PC-3 (cell line): Measurements from ENCODE around the gene PTPRD. TPM values are rescaled to one million over a fixed set of nuclear protein-coding genes. Genes with fewer than 3 reads are reported as not detected.

Experiments used
- ATAC-seq: fragments of 200-7000 bp; cut with Tn5 transposase; 2 replicates; pipeline ENCODE4 v1.9.1; 2020; ENCODE audit warnings: mild to moderate bottlenecking, moderate library complexity
- BruUV-seq: library from RNA; stranded (reverse); fragments of 400-500 nt; replicated peaks from 2 replicates; lab custom pipeline; 2021; lab: Mats Ljungman, UMichigan
- CTCF ChIA-PET: fragments of 300-600 bp; sonication (Branson Sonifier 250); formaldehyde crosslinking; loops from one replicate; lab custom pipeline; 2022; ENCODE audit warnings: antibody characterized with exemption; lab: Charles Lee
- POLR2A ChIA-PET: fragments of 300-600 bp; sonication (Branson Sonifier 250); formaldehyde crosslinking; loops from one replicate; lab custom pipeline; 2022; ENCODE audit warnings: antibody characterized with exemption; ENCODE audit not compliant: unreplicated experiment; lab: Charles Lee
- DNase-seq: peaks from one replicate; pipeline ENCODE4 v3.0.0-alpha.2; 2015
- H2AFZ ChIP-seq: fragments of 300-600 bp; sonication (generic); 2 replicates; pipeline ENCODE4 v1.6.0; 2016; ENCODE audit warnings: antibody characterized with exemption, low read length
- H3F3A ChIP-seq: fragments of 300-600 bp; sonication (generic); one replicate; pipeline ENCODE4 v1.6.0; 2017; ENCODE audit warnings: antibody characterized with exemption, low read length, control low read depth, mild to moderate bottlenecking; ENCODE audit not compliant: unreplicated experiment
- H3K27ac ChIP-seq: fragments of 300-600 bp; sonication (generic); 2 replicates; pipeline ENCODE4 v1.5.1; 2016; ENCODE audit warnings: mild to moderate bottlenecking, low read length
- H3K27me3 ChIP-seq: fragments of 300-600 bp; sonication (generic); 2 replicates; pipeline ENCODE4 v1.6.1; 2016; ENCODE audit warnings: low read length, mixed read lengths
- H3K36me3 ChIP-seq: fragments of 300-600 bp; sonication (generic); 2 replicates; pipeline ENCODE4 v1.6.1; 2016; ENCODE audit warnings: low read depth, mixed run types, low read length, mixed read lengths
- H3K4me1 ChIP-seq: fragments of 300-600 bp; sonication (generic); 2 replicates; pipeline ENCODE4 v1.5.1; 2016; ENCODE audit warnings: low read length; ENCODE audit not compliant: insufficient read depth
- H3K4me2 ChIP-seq: fragments of 300-600 bp; sonication (generic); 2 replicates; pipeline ENCODE4 v1.6.0; 2016; ENCODE audit warnings: low read length
- H3K4me3 ChIP-seq: fragments of 300-600 bp; sonication (generic); 2 replicates; pipeline ENCODE4 v1.5.1; 2016; ENCODE audit warnings: mild to moderate bottlenecking, low read length, mixed read lengths
- H3K79me2 ChIP-seq: fragments of 300-600 bp; sonication (generic); 2 replicates; pipeline ENCODE4 v1.6.1; 2017; ENCODE audit warnings: low read length, mixed read lengths
- H3K9ac ChIP-seq: fragments of 300-600 bp; sonication (generic); 2 replicates; pipeline ENCODE4 v1.6.0; 2016; ENCODE audit warnings: mild to moderate bottlenecking, low read length
- H3K9me2 ChIP-seq: fragments of 300-600 bp; sonication (generic); replicated peaks from 2 replicates; pipeline ENCODE4 v1.6.1; 2016; ENCODE audit warnings: mixed run types, low read length, mixed read lengths
- H3K9me3 ChIP-seq: fragments of 300-600 bp; sonication (generic); 2 replicates; pipeline ENCODE4 v1.6.1; 2016; ENCODE audit warnings: low read length, mixed read lengths
- H4K20me1 ChIP-seq: fragments of 300-600 bp; sonication (generic); 2 replicates; pipeline ENCODE4 v1.6.1; 2016; ENCODE audit warnings: low read length, mixed read lengths
- CTCF ChIP-seq: fragments of 300-600 bp; sonication (generic); conservative IDR thresholded peaks from 2 replicates; pipeline ENCODE4 v1.5.1; 2017; ENCODE audit warnings: antibody characterized with exemption, low read depth, mild to moderate bottlenecking, low read length
- EZH2 ChIP-seq: fragments of 300-600 bp; sonication (generic); IDR thresholded peaks from one replicate; pipeline ENCODE4 v1.6.1; 2017; ENCODE audit warnings: antibody characterized with exemption, mild to moderate bottlenecking, low read length; ENCODE audit not compliant: unreplicated experiment
- EZH2phosphoT487 ChIP-seq: fragments of 300-600 bp; sonication (generic); IDR thresholded peaks from 2 replicates; pipeline ENCODE4 v1.6.1; 2018; ENCODE audit warnings: mild to moderate bottlenecking, antibody characterized with exemption, low read length, borderline replicate concordance
- intact Hi-C: fragments of 100-400 bp; cut with micrococcal nuclease; formaldehyde crosslinking; loops from 2 replicates; pipeline ENCODE4 v1.9.0; 2023
- total RNA-seq: library from RNA; depleted of rRNA; stranded (reverse); fragments of >200 nt; gene quantifications from 2 replicates; pipeline ENCODE4 v1.2.3, GENCODE V29; 2014

PTPRD gene
- total RNA-seq, 1 experiment from 2014 or later, result not detected

- no peaks in the 10 kb centered on the region for H3K79me2 ChIP-seq
- no peak overlapping the region for H3K27ac ChIP-seq
- H3K36me3 ChIP-seq, result no peaks in the 10 kb centered on the region
- TF ChIP-seq CTCF (no peak), EZH2phosphoT487 (no peak), EZH2 (no peak)
- no peaks in the 10 kb centered on the region for H3F3A ChIP-seq
- BruUV-seq, result no TSS peak
- intact Hi-C loops, result no loop called here
- ChIA-PET POLR2A (no interaction called here), CTCF (no interaction called here)
- no peaks in the 10 kb centered on the region for H3K9me2 ChIP-seq
- H3K9me3 ChIP-seq, result no peaks in the 10 kb centered on the region
- H3K4me1 ChIP-seq, result no peaks in the 10 kb centered on the region
- H4K20me1 ChIP-seq, result no peaks in the 10 kb centered on the region
- H3K9ac ChIP-seq, result no peak overlapping the region
- no peak overlapping the region for H3K4me3 ChIP-seq
- no peak overlapping the region for H2AFZ ChIP-seq
- H3K27me3 ChIP-seq, result no peaks in the 10 kb centered on the region
- no peak for DNase-seq
- ATAC-seq, result no peak
- no peak overlapping the region for H3K4me2 ChIP-seq
Measured at GRCh38 chr9:9924376-9924775, 688.4 kb downstream of the PTPRD start.

- TF ChIP-seq EZH2, result no peak
- no peak for TF ChIP-seq EZH2phosphoT487
- TF ChIP-seq CTCF, result no peak
- H3K4me2 ChIP-seq, result no peak overlapping the region
- H3K9me2 ChIP-seq, result no peaks in the 10 kb centered on the region
- BruUV-seq, result no TSS peak
- no peaks in the 10 kb centered on the region for H3K27me3 ChIP-seq
- intact Hi-C loops, result no loop called here
- H3K4me3 ChIP-seq, result no peak overlapping the region
- no peaks in the 10 kb centered on the region for H3K36me3 ChIP-seq
- CTCF ChIA-PET, result no interaction called here
- H3K27ac ChIP-seq, result no peak overlapping the region
- no peak overlapping the region for H3K9ac ChIP-seq
- H3K79me2 ChIP-seq, result no peaks in the 10 kb centered on the region
- POLR2A ChIA-PET, result no interaction called here
- H4K20me1 ChIP-seq, result no peaks in the 10 kb centered on the region
- no peaks in the 10 kb centered on the region for H3K9me3 ChIP-seq
- no peaks in the 10 kb centered on the region for H3F3A ChIP-seq
- ATAC-seq, result no peak
- H3K4me1 ChIP-seq, result no peaks in the 10 kb centered on the region
- DNase-seq, result no peak
- H2AFZ ChIP-seq, result no peak overlapping the region
Measured at GRCh38 chr9:9921805-9922204, 691.0 kb downstream of the PTPRD start.

GRCh38 chr9:9920425-9921060 lies 692.3 kb downstream of the PTPRD start:
- Histone ChIP-seq H3K27me3 (no peaks in the 10 kb centered on the region), H3K4me3 (no peak overlapping the region), H3K27ac (no peak overlapping the region), H4K20me1 (no peaks in the 10 kb centered on the region), H3K9me2 (no peaks in the 10 kb centered on the region), H3K4me2 (no peak overlapping the region), H3K9me3 (0 out of 2 replicates have a peak, but pooled peaks cover 4% of the 10 kb centered on the region), H3K9ac (no peak overlapping the region), H3K79me2 (no peaks in the 10 kb centered on the region), H3K4me1 (no peaks in the 10 kb centered on the region), H2AFZ (no peak overlapping the region), H3K36me3 (no peaks in the 10 kb centered on the region), H3F3A (no peaks in the 10 kb centered on the region)
- ChIA-PET POLR2A (no interaction called here), CTCF (no interaction called here)
- intact Hi-C loops, result no loop called here
- BruUV-seq, result no TSS peak
- ATAC-seq, result no peak
- no peak for TF ChIP-seq EZH2
- TF ChIP-seq EZH2phosphoT487, result no peak
- TF ChIP-seq CTCF, result no peak
- no peak for DNase-seq
